OCI-LY1 (cell line): ENCODE measurements around the gene DOCK10.

Experiments
- H2AFZ ChIP-seq: fragments of 200-600 bp; sonication (generic), shearing (Covaris generic); 2 replicates; pipeline ENCODE4 v1.6.0; 2014; ENCODE audit warnings: antibody characterized with exemption, mild to moderate bottlenecking, low read length
- H3F3A ChIP-seq: fragments of 200-600 bp; sonication (generic), shearing (Covaris generic); 2 replicates; pipeline ENCODE4 v1.6.0; 2014; ENCODE audit warnings: mild to moderate bottlenecking, antibody characterized with exemption, low read length, moderate library complexity; ENCODE audit not compliant: insufficient read depth
- H3K27ac ChIP-seq: fragments of 200-600 bp; sonication (generic); 2 replicates; pipeline ENCODE4 v1.5.1; 2014; ENCODE audit warnings: low read length, mixed run types, mild to moderate bottlenecking, low read depth; ENCODE audit not compliant: poor library complexity, severe bottlenecking
- H3K27me3 ChIP-seq: fragments of 200-600 bp; sonication (generic); 2 replicates; pipeline ENCODE4 v1.6.0; 2014; ENCODE audit warnings: antibody characterized with exemption, mild to moderate bottlenecking, low read length, moderate library complexity; ENCODE audit not compliant: insufficient read depth
- H3K36me3 ChIP-seq: fragments of 200-600 bp; sonication (generic); 2 replicates; pipeline ENCODE4 v1.6.1; 2014; ENCODE audit warnings: mild to moderate bottlenecking, antibody characterized with exemption, low read length, moderate library complexity, mixed read lengths; ENCODE audit not compliant: insufficient read depth
- H3K4me1 ChIP-seq: fragments of 200-600 bp; sonication (generic); 2 replicates; pipeline ENCODE4 v1.5.1; 2014; ENCODE audit warnings: mild to moderate bottlenecking, low read length, moderate library complexity; ENCODE audit not compliant: insufficient read depth, severe bottlenecking
- H3K4me2 ChIP-seq: fragments of 200-600 bp; sonication (generic), shearing (Covaris generic); 2 replicates; pipeline ENCODE4 v1.6.1; 2014; ENCODE audit warnings: low read length
- H3K4me3 ChIP-seq: fragments of 200-600 bp; sonication (generic); 2 replicates; pipeline ENCODE4 v1.5.1; 2014; ENCODE audit warnings: low read length, low read depth, mild to moderate bottlenecking, mixed read lengths; ENCODE audit not compliant: poor library complexity, severe bottlenecking
- H3K79me2 ChIP-seq: fragments of 200-600 bp; shearing (Covaris generic); 2 replicates; pipeline ENCODE4 v1.6.1; 2016; ENCODE audit warnings: mixed run types, low read length, mixed read lengths; ENCODE audit not compliant: insufficient read depth
- H3K9ac ChIP-seq: fragments of 200-600 bp; sonication (generic), shearing (Covaris generic); 2 replicates; pipeline ENCODE4 v1.6.1; 2014; ENCODE audit warnings: mild to moderate bottlenecking, low read length, mixed read lengths
- H3K9me2 ChIP-seq: fragments of 200-600 bp; sonication (generic), shearing (Covaris generic); 2 replicates; pipeline ENCODE4 v1.6.1; 2014; ENCODE audit warnings: low read depth, mild to moderate bottlenecking, low read length, mixed read lengths
- H3K9me3 ChIP-seq: fragments of 200-600 bp; shearing (Covaris generic); 2 replicates; pipeline ENCODE4 v1.6.1; 2014; ENCODE audit warnings: low read length, mixed read lengths
- H4K20me1 ChIP-seq: fragments of 200-600 bp; sonication (generic), shearing (Covaris generic); 2 replicates; pipeline ENCODE4 v1.6.0; 2016; ENCODE audit warnings: mild to moderate bottlenecking, low read length; ENCODE audit not compliant: insufficient read depth
- EZH2 ChIP-seq: fragments of 200-600 bp; sonication (generic), shearing (Covaris generic); IDR thresholded peaks from 2 replicates; pipeline ENCODE4 v1.8.0; 2017; ENCODE audit warnings: borderline replicate concordance, mixed run types, mild to moderate bottlenecking, antibody characterized with exemption, low read length, moderate library complexity, mixed read lengths
- TF ChIP-seq, protein P1 (sequence below): fragments of 200-600 bp; sonication (generic), shearing (Covaris generic); IDR thresholded peaks from 2 replicates; pipeline ENCODE4 v1.5.1; 2017; ENCODE audit warnings: mild to moderate bottlenecking, antibody characterized with exemption, low read length, moderate library complexity, mixed read lengths

DOCK10 gene

DNA sequence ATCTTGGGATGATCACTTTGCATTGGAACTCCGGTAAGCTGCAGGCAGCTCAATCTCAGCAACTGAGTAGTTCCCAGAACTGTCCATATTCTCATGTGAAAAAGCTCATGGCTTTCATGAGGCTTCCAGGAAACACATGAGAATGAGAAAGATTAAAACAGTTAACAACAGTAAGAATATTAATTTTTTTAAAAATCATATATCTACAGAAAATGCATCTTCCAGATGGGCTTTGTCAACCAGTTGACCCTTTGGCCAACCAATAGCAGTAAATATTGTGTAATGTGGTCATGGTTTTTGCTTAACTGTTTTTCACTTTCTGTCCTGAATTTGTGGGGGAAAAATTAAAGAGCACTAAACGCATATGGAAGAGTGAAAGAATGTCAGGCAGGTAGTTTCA is 194.9 kb downstream of the DOCK10 start:
- Histone ChIP-seq H3K9ac (no peak overlapping the region), H3K27ac (no peak overlapping the region), H3K9me2 (no peaks in the 10 kb centered on the region), H3K4me3 (no peak overlapping the region), H3K27me3 (no peaks in the 10 kb centered on the region), H3F3A (no peaks in the 10 kb centered on the region), H4K20me1 (no peaks in the 10 kb centered on the region), H2AFZ (no peak overlapping the region), H3K79me2 (no peaks in the 10 kb centered on the region), H3K4me1 (no peaks in the 10 kb centered on the region), H3K9me3 (no peaks in the 10 kb centered on the region), H3K36me3 (no peaks in the 10 kb centered on the region), H3K4me2 (no peak overlapping the region)
- TF ChIP-seq, protein P1, sequence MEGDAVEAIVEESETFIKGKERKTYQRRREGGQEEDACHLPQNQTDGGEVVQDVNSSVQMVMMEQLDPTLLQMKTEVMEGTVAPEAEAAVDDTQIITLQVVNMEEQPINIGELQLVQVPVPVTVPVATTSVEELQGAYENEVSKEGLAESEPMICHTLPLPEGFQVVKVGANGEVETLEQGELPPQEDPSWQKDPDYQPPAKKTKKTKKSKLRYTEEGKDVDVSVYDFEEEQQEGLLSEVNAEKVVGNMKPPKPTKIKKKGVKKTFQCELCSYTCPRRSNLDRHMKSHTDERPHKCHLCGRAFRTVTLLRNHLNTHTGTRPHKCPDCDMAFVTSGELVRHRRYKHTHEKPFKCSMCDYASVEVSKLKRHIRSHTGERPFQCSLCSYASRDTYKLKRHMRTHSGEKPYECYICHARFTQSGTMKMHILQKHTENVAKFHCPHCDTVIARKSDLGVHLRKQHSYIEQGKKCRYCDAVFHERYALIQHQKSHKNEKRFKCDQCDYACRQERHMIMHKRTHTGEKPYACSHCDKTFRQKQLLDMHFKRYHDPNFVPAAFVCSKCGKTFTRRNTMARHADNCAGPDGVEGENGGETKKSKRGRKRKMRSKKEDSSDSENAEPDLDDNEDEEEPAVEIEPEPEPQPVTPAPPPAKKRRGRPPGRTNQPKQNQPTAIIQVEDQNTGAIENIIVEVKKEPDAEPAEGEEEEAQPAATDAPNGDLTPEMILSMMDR = no peak
- no peak for TF ChIP-seq EZH2

DNA sequence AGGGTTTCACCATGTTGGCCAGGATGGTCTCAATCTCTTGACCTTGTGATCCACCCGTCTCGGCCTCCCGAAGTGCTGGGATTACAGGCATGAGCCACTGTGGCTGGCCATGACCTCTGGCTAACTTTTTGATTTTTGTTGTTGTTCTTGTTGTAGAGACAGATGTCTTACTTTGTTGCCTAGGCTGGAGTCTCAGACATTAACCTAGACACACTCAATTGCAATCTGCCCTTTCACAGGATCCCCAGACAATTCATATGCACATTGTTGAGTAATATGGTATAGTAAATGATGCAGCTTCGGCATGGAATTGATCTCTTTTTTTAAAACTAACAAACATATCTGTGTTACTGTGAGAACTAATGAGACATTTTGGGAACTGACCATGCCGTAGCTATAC is 195.6 kb downstream of the DOCK10 start:
- no peak overlapping the region for H2AFZ ChIP-seq
- no peaks in the 10 kb centered on the region for H3F3A ChIP-seq
- no peaks in the 10 kb centered on the region for H3K36me3 ChIP-seq
- H3K27ac ChIP-seq = no peak overlapping the region
- no peak overlapping the region for H3K9ac ChIP-seq
- H3K4me3 ChIP-seq = no peak overlapping the region
- H3K4me1 ChIP-seq = no peaks in the 10 kb centered on the region
- no peaks in the 10 kb centered on the region for H4K20me1 ChIP-seq
- H3K27me3 ChIP-seq = no peaks in the 10 kb centered on the region
- no peaks in the 10 kb centered on the region for H3K9me3 ChIP-seq
- no peaks in the 10 kb centered on the region for H3K9me2 ChIP-seq
- H3K4me2 ChIP-seq = no peak overlapping the region
- TF ChIP-seq EZH2 = no peak
- TF ChIP-seq, protein P1 = no peak
- no peaks in the 10 kb centered on the region for H3K79me2 ChIP-seq

DNA sequence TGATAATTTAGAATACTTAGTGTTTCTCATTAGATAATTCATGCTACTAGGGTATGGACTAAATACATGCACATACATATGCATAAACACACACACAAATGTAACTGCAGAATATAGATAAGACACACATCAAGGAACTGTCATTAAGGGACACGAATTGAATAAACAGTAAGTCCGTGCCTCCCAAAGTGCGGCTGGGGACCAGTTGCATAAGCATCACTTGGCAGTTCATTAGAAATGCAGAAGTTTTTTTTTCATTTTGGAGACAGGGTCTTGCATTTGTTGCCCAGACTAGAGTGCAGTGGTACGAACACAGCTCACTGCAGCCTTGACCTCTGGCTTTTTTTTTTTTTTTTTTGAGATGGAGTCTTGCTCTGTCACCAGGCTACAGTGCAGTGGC is 196.1 kb downstream of the DOCK10 start:
- no peak for TF ChIP-seq EZH2
- TF ChIP-seq, protein P1 = no peak
- Histone ChIP-seq H3K4me3 (no peak overlapping the region), H3K36me3 (no peaks in the 10 kb centered on the region), H3K79me2 (no peaks in the 10 kb centered on the region), H3K9me3 (no peaks in the 10 kb centered on the region), H3K27ac (no peak overlapping the region), H3F3A (no peaks in the 10 kb centered on the region), H3K27me3 (no peaks in the 10 kb centered on the region), H4K20me1 (no peaks in the 10 kb centered on the region), H3K9me2 (no peaks in the 10 kb centered on the region), H3K4me1 (no peaks in the 10 kb centered on the region), H2AFZ (no peak overlapping the region), H3K9ac (no peak overlapping the region), H3K4me2 (no peak overlapping the region)
